NCI-H446 treated with DMSO at 0.1 percent for 48 hours (cell line): Measurements from ENCODE around the gene CEP162.
"Not testable (repeated sequence)": the region's sequence is repeated elsewhere in the genome, so short reads cannot be mapped to it uniquely, and the experiment has no call there.

ENCODE experiments used
- DNase-seq: peaks from one replicate; lab custom pipeline; 2025; lab: John Stamatoyannopoulos, UW

The CEP162 gene

GRCh38 chr6:84139311-84139710 lies 88.1 kb downstream of the CEP162 start:
- DNase-seq = no peak

- DNase-seq = no peak
Measured at GRCh38 chr6:84137989-84138575, 89.4 kb downstream of the CEP162 start.

GRCh38 chr6:84137051-84137375 lies 90.4 kb downstream of the CEP162 start:
- peak; percentile 75 for DNase-seq

- no peak for DNase-seq
Measured at GRCh38 chr6:84136364-84137050, 90.9 kb downstream of the CEP162 start.

- no peak for DNase-seq
Measured at GRCh38 chr6:84135291-84135690, 92.2 kb downstream of the CEP162 start.

GRCh38 chr6:84133385-84133784 lies 94.1 kb downstream of the CEP162 start:
- DNase-seq = not testable (repeated sequence)

GRCh38 chr6:84129588-84129987 lies 97.9 kb downstream of the CEP162 start:
- not testable (repeated sequence) for DNase-seq

GRCh38 chr6:84123186-84123585 lies 104.3 kb downstream of the CEP162 start:
- DNase-seq = no peak

- no peak for DNase-seq
Measured at GRCh38 chr6:84119277-84119676, 108.2 kb downstream of the CEP162 start.

- DNase-seq = no peak
Measured at GRCh38 chr6:84118191-84118590, 109.3 kb downstream of the CEP162 start.

- not testable (repeated sequence) for DNase-seq
Measured at GRCh38 chr6:84114933-84115594, 112.4 kb downstream of the CEP162 start.

GRCh38 chr6:84111351-84111750 lies 116.1 kb downstream of the CEP162 start:
- DNase-seq = not testable (repeated sequence)

- no peak for DNase-seq
Measured at GRCh38 chr6:84107495-84107894, 119.9 kb downstream of the CEP162 start.

- DNase-seq = not testable (repeated sequence)
Measured at GRCh38 chr6:84105215-84105924, 122.1 kb downstream of the CEP162 start.

- no peak for DNase-seq
Measured at GRCh38 chr6:84103029-84103428, 124.4 kb downstream of the CEP162 start.

- no peak for DNase-seq
Measured at GRCh38 chr6:84095156-84095555, 132.3 kb downstream of the CEP162 start.

GRCh38 chr6:84093441-84094435 lies 133.7 kb downstream of the CEP162 start:
- DNase-seq = no peak

- DNase-seq = no peak
Measured at GRCh38 chr6:84089552-84089951, 137.9 kb downstream of the CEP162 start.

GRCh38 chr6:84089081-84089480 lies 138.4 kb downstream of the CEP162 start:
- DNase-seq = no peak

GRCh38 chr6:84086545-84087429 lies 140.7 kb downstream of the CEP162 start:
- no peak for DNase-seq

- DNase-seq = no peak
Measured at GRCh38 chr6:84086056-84086455, 141.4 kb downstream of the CEP162 start.
